HG03520 (cell line): ENCODE measurements around the gene MPI.
"Not testable (repeated sequence)": the region's sequence is repeated elsewhere in the genome, so short reads cannot be mapped to it uniquely, and the experiment has no call there.

Source experiments
- ATAC-seq: cut with Tn5 transposase; IDR thresholded peaks from one replicate; pipeline ENCODE4 v1.9.1; 2021; ENCODE audit warnings: mild to moderate bottlenecking, moderate library complexity; ENCODE audit not compliant: unreplicated experiment

MPI gene

GRCh38 chr15:74924525-74924924, 34.7 kb downstream of the MPI start:
- ATAC-seq, result no peak

DNA sequence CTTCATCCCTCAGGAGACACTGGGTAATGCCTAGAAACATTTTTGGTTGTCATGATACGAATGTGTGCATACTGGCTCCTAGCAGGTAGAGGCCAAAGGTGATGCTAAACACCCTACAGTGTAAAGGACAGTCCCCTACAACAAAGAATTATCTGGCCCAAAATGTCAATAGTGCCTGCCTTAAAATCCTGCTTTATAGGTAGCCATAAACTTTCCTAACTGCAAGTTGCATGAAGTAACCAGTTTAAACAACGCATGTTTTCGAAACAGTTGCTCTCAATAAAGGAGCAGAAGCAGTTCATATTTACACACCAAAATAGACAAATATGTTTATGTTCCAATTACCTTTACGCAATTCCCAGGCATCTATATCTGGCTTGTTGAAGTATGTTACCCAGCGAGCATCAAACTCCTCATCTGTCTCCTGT, 38.9 kb downstream of the MPI start:
- ATAC-seq, result no peak

DNA sequence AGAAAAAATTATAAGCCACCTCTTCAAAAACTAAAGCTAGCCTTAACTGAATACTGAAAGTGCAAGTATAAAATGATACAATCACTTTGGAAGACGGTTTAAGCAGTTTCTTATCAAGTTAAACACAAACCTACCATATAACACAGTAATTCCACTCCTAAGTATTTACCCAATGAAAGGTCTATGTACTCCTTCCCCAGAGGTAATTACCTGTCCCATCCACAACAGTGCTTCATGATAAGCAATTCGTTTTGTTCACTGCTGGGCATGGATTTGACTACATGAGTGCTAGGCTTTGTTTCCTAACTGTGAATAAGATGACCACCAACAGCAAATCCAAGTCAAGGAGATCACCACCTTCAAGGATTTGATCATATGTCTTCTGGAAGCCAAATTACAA, 43.7 kb downstream of the MPI start:
- ATAC-seq, result no peak

DNA sequence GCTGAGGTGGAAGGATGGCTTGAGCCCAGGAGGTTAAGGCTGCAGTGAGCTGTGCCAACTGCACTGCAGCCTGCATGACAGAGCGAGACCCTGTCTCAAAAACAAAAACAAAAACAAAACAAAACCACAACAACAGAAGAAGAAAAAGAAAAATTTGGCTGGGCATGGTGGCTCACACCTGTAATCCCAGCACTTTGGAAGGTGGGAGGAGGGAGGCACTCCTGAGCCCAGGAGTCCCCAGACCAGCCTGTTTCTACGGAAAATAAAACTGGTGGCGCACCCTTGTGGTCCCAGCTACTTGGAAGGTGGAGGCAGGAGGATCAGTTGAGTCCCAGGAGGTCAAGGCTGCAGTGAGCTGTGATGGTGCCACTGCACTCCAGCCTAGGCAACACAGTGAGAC, 45.4 kb downstream of the MPI start:
- not testable (repeated sequence) for ATAC-seq

DNA sequence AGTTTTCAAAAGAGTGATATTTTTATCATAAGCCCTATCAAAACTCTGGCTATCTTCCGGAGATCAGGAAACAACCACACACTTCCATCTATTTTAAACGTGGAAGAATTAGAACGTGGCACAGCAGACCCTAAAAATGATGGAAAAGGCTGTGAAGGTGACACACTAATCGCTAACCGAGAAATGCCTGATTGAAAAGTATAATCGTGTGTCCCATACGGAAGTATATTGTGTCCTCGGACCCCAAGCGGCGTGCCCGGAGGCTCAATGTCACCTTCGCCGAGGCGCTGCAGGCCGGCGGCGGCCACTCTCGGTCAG, 47.4 kb downstream of the MPI start:
- no peak for ATAC-seq

DNA sequence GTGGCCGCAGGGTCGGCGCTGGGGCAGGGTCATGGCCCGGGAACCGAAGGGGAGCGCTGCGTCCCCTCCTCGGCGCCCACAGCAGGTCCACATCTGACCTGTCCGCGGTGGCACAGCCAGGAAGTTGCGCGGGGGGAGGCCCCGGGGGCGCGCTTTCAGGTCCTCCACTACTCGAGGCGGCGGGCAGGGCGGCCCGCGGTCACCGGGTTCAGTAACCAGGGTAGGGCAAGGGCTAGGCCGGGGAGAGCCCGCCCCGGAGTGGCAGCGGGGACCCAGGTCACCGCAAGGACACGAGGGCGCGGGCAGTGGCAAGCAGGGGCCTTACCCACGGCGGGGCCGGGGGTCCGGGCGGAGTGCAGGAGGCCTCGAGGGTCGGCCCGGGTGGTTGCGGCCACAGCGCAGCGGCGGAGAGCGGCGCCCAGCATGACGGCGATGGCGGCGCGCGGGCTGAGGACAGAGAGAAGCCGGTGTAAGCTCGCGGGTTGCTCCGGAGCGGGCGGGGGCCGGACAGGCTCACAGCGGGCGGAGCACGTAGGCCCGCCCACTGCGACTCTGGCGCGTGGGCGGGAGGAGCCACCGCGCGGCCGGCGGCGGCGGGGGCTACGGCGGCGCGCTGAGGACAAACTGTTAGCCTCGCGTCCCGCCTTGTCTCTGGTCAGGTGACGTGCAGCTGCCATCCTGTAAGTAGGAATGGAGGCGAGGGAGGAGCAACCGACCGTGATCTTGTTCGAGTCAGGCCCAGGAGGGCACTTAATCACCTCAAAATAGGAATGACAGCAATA, 47.9 kb downstream of the MPI start, which contains the start of gene COX5A:
Gene COX5A (minus strand): TSS at position 484 of the 782 bp plus-strand sequence. CDS start 59 bp downstream, at position 425.
- peak; percentile 86 for ATAC-seq

DNA sequence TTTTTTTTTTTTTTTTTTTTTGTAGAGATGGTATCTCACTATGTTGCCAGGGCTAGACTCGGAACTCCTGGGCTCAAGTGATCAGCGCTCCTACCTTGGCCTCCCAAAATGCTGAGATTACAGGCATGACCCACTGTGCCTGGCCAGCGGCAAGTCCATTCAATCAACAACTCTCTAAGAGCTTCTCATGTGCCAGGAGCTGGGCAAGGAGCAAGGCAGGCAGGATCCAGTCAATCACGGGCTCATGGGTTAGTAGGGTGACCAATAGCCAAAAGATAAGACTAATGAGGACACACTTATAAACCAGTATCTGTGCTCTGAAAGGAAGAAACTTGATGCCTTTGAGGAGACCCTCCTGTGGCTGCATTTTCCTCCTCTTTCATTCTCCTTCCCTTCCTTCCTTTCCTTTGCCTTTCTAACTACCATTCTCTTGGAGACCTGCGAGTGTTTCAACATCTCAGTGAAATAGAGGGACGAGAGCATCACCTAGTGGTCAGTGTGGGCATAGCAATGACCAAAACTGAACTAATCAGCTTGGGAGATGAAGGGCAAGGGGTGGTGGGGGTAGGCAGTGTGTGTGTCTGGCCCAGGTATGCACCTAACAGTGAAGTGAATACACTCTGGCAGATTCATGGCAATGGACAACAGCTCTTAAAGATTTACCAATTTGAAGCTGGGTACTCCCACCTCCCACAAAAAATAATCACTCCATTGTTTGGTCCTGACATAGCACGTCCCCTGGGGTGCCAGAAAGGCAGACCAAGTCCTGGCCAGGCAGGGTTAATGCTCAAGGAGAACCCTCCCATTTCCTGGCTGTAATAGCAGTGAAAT, 60.5 kb downstream of the MPI start:
- ATAC-seq, result no peak

- no peak for ATAC-seq
Observed at GRCh38 chr15:74951006-74951405, 61.2 kb downstream of the MPI start.
